MM.1S (cell line): ENCODE data around the gene NR2E3.

Experiments
- EZH2 ChIP-seq: fragments of 300-600 bp; sonication (generic); optimal IDR thresholded peaks from 2 replicates; pipeline ENCODE3; 2017; ENCODE audit warnings: low read depth, mild to moderate bottlenecking, antibody characterized with exemption, low read length, mixed read lengths
- EZH2phosphoT487 ChIP-seq: fragments of 300-600 bp; sonication (generic); IDR thresholded peaks from 2 replicates; pipeline ENCODE4 v1.6.1; 2018; ENCODE audit warnings: antibody characterized with exemption, low read length
- TF ChIP-seq, protein P1 (sequence below): fragments of 300-600 bp; sonication (generic); IDR thresholded peaks from 2 replicates; pipeline ENCODE4 v1.5.1; 2016; ENCODE audit warnings: antibody characterized with exemption, low read length, mixed read lengths

DNA sequence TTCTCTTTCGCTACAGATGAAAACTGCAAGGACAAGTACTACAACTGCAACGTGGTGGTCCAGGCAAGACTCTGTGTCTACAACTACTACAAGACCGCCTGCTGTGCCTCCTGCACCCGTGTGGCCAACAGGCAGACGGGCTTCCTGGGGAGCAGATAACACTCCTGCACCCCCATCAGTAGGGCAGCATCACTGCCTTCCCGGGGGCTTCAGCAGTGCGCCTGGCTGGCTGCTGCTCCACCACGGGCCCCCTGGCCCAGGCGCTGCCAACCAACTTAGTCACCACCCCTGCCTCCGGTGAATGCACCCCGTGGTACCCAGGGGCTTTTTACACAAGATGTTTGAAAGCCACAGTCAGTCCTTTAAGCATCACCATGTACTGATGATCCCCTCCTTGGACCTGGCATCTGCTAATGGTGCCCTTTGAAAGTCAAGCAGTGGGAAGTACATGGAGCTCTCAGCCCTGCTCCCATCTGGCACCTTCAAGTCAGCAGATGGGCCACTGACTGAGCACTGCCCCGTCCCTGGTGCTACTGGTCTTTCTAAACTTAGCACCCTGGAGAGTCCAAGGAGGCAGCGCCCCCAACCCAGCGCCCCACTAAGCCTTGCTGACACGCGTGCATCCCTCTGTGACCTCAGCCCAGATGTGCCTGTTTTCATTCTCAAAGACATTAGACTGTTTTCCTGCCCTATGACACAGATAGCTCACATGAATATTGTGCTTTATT, 33.0 kb upstream of the NR2E3 start:
- TF ChIP-seq, protein P1, sequence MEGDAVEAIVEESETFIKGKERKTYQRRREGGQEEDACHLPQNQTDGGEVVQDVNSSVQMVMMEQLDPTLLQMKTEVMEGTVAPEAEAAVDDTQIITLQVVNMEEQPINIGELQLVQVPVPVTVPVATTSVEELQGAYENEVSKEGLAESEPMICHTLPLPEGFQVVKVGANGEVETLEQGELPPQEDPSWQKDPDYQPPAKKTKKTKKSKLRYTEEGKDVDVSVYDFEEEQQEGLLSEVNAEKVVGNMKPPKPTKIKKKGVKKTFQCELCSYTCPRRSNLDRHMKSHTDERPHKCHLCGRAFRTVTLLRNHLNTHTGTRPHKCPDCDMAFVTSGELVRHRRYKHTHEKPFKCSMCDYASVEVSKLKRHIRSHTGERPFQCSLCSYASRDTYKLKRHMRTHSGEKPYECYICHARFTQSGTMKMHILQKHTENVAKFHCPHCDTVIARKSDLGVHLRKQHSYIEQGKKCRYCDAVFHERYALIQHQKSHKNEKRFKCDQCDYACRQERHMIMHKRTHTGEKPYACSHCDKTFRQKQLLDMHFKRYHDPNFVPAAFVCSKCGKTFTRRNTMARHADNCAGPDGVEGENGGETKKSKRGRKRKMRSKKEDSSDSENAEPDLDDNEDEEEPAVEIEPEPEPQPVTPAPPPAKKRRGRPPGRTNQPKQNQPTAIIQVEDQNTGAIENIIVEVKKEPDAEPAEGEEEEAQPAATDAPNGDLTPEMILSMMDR: no peak
- TF ChIP-seq EZH2: no peak
- TF ChIP-seq EZH2phosphoT487: no peak
